Measurements from ENCODE around the gene ABI3BP.
A peak's percentile ranks its signal among the peaks of the same experiment; 100 is the strongest.

ABI3BP gene

DNA sequence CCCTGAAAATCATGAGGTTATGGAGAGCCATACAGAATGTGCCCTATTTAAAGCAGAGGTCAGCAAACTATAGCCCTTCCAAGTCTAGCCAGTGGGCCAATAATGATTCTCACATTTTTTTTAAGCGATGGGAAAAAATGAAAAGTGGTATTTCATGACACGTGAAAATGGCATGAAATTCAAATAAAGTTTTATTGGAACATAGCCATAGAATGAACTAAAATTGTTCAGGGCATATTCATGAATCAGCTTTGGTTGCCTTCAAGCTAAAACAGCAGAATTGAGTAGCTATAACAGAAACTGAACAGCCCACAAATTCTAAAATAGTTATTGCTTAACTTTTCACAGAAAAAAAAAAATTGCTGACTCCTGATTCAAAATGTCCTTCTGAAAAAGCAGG lies 179.4 kb downstream of the ABI3BP start:
- DNase-seq = no peak

DNA sequence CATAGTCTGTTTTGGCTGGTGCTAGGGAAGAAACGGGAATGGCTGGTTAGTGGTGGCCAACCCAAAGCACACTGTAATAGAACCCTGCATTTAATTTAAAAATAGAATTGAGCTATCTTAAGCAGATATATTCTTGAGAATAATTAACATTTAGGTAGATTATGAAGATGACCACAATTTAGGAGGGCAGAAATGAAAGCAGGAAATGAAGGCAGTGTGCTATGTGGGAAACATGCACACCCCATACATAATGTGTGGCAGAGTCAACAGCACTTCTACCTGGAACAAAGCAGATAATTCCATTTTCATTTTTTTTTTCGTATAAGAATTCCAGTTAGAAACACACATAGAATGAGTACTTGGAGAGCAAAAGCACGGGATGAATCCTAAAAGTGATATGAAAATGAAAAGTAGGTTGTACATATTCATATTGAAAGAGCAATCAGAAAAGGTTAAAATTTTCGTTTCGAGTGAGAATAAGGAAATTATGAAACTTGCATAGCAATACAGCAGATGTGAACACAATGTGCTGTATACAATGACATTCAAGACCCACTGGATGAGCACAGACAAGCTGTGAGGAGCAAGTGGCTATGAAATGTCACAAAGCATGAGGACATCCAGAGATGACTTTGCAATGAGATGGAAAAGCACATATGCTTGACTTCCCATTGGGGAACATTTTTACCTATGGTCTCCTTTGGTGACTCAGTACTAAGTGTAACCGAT lies 181.3 kb downstream of the ABI3BP start:
- no peak for DNase-seq

DNA sequence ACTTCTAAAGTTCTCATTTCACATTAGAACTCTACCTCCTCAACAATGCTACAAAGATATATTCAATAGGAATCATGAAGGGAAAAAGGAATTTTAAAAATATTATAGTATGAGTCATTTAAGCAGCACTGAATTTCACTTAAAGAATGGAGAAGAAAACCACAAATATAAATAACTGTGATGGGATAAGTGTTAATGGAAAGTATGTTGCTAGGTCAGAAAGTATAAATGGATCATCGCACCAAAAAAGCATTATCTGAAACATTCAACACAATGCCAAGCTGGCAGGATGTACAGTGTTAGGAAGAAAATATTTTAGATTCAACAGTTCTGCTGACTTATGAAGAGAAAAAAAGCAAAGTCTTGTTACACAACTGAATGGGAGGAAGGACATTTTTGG lies 182.6 kb downstream of the ABI3BP start:
- no peak for DNase-seq

DNA sequence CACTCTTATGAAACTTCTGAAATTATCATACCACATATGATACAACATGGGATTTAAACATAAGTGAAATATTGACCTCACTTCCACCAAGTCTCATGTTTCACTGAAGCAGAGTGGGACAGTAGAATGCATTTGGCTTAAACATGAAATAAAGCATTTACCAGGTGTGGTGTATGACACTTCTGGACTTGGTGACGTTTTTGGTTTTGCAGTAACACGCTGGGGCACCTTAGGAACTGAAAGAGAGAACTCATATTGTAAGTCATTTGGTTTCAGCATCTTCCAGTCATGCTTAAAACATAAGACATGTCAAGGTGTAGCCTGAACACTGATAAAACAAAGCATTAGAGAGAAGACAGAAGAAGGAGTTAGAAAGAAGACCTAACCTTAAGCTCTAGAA lies 188.6 kb downstream of the ABI3BP start:
- no peak for DNase-seq

DNA sequence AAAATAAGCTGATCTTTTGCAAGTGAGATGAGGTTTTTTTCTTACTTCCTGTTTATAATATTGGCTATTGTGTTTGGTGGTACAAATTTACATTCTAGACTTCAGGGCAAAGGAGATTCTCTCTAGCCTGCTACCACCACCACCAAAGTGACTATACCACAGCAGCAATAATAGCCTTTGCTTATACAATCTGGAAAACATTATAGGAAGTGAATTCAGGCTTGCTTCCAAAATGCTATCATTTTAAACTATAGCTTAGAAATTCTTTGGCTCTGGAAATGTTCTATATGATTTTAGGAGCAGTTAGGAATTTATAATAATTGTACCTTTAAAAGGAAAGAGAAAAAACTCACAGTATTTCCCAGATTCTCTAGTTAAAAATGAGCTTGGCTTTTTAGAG lies 189.5 kb downstream of the ABI3BP start:
- DNase-seq = no peak

DNA sequence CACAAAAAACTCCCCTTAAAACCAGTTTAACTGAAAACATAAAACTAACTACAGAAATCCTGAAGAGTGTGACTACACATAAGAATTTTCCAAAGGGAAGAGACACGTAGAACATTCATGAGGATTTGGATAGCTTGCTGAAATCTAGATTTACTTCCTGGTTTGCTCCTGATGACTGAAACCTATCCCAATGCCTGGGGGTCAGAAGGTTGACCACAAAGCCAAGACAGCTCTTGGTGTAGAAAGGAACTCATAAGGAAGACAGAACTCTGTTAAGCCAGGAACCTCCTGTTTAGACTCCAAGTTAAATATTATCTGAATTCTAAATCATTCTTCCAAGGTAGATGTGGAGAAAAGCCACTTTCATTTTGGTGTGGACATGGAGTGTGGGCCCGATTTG lies 191.1 kb downstream of the ABI3BP start:
- DNase-seq = no peak

DNA sequence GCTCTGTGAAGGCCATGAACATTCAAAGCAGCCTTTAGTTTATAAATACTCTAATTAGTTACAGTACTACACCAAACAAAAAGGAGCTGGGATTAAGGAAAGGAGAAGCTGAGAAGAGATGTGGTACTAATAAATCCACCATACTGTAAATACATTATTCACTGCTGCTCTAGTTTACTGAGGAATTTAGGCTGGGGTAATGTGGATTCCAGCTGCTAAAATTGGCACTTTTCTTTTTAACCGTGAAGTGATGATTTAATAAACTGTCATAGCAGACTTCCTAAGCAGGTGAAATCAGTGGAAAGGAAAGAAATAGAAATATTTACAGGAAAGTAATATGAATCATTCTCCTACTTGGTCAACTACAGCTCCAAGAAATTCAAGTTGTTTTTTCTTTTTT lies 195.2 kb downstream of the ABI3BP start:
- no peak for DNase-seq

DNA sequence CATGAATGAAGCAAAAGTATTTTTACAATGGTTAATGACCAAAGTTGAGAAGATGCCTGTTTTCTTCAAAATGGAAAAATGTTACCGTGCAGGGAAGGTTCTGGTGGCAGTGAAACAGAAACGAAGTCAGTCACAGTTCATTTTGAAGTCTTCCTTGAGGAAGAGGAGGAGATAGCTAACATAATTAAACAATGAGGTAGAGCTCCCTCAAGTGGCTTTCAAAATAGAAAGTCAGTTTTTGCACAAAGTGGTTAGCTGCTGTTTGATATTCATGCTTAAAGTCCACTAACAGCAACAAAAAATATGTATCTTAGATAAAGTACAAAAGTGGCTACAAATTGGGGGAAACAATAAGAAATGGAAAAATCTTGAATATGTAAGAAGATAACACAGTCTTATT lies 196.7 kb downstream of the ABI3BP start:
- no peak for DNase-seq

DNA sequence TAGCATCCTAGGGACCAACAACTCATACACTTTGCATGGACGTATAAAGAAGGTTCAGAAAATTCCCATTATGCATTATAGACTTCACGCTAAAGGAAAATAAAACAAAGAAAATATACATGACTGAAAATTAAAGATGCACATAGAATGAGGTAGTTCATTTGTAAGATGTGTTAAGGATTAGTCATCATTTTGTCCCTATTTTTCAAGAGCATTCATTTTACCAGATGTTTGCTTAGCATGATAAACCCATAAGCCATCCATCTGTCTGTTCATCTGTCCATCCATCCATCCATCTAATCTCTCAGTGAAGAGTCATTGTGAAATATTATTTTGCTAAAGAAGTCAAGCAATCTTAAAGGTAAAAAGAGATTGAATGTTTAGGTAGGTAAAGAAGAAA lies 203.6 kb downstream of the ABI3BP start:
- no peak for DNase-seq

DNA sequence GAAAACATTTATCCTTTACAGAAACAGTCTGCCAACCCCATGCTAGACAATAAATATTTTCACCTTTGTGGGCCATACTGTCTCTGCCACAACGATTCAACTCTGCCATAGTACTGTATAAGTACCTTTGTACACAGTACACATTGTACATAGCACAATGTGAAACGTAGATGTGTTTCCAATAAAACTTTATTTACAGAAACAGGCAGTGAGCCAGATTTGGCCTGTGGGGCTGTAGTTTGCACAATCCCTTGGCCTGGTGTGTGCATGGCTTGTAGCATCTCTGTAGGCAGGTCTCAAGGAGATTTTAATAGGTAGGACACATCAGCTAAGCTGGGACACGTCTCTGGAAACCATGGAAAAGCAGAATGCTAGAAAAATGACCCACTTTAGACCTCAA lies 209.6 kb downstream of the ABI3BP start:
- DNase-seq = no peak

DNA sequence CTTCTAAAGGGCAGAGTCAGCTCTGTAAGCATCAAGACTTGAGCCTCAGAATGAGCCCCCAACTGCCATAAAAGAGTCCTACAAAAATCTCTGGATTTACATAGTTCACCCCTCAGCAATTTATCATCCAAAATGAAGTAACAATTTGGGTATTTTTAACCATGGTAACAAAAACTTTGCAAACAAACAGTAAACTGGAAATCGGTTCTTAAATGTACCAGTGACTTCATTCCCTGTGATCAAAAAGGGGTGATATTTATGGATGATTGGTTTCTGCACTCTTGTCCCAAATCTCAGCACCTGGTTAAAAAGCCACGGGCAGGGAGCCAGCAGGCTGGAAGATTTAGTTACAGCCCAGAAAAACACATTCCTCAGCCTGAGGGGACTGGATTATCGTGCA lies 210.3 kb downstream of the ABI3BP start:
- DNase-seq = peak; percentile 71

DNA sequence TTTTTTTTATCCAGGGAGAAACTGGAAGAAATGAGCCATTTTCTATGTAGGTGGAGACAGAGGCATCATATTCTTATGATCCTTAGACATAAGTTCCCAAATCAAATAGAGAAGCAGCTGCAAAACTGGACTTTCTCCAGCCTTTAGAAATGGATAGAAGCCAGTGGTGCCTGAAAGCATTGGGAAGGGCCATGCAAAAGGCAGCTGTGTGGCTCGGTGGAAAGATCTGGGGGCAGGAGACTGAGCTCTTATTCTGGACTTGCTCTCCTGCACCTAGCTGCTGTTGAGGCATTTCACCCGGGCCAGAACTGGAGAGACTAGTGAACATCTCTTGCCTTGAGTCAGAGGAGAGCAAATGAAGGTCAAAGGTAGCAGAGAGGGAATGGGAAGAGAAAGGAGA lies 210.9 kb downstream of the ABI3BP start:
- DNase-seq = peak; percentile 65

DNA sequence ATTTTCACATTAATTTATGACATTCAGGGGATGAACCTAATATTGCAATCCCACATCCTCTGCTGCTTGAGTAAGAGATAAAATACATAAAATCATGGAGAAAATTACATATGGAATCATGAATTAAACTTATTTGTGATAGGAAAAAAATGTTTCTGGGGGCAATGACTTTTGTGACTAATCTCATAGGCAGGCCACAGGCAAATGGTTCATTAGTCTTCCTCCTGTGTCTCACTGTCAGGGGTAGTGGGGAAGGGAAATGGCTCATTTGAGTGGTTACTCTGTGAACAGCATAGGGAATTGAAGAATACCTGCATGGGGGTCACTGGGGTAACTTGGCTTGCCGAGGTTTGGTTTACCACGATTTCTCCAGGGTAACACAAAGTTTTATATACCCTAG lies 211.9 kb downstream of the ABI3BP start:
- DNase-seq = no peak

DNA sequence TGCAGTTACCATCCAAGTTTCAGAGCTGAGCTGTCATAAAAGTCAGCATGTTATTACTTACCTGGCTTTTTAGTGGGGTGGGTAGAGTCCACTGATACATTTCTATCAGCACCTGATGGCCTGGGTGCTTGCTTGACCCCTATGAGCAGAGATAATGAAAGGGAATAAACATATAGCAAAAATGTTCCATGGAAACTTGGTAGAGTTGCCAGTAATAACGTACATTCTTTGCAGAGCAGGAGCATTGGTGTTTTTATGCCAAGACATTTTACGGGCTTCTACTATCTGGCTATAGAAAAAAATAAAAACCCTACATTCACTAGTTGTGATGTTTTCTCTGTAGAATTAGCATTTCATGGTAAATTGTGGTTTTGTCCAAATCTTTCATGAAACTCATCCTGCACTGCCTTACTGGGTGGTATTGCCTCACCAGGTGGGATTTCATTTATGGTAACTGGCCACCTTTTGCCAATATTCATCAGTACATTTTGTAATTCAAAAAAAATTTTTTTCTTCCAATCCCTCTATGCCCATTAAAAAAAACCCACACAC lies 213.1 kb downstream of the ABI3BP start:
- DNase-seq = no peak

DNA sequence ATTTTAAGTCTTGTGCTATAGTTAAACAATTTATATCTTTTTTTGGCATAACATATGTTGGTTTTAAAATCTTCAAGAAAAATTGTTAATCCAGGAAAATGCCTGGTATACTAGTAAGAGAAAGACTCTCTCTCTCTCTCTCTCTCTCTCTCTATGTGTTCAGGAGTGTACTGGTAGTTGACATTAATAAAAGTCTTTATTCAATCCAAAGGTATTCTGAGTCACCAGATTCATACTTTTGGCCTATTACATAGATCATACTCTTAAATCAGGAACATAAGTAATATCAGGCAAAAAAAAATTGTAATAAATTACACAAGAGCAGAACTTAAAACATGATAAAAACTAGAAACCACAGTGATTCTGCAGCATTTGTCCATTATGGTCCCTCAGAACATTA lies 213.7 kb downstream of the ABI3BP start:
- DNase-seq = no peak

DNA sequence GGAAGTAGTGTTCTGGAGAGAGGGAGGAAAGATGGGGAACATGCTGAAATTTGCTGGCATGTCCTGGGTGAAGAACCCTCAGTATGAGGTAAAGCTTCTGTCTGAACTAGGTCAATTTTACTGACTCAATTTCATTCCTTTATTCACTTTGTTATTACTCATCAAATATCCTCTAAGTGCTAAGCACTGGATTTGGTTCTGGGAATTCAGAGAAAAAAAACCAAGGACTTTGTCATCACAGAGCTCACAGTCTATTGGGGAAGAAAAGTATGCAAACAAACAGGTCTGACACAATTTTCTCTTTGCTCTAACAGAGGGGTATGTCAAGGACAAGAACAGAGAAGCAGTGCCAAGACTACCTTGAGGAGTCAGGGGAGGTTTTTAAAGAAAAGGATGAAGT lies 215.9 kb downstream of the ABI3BP start:
- DNase-seq = no peak

DNA sequence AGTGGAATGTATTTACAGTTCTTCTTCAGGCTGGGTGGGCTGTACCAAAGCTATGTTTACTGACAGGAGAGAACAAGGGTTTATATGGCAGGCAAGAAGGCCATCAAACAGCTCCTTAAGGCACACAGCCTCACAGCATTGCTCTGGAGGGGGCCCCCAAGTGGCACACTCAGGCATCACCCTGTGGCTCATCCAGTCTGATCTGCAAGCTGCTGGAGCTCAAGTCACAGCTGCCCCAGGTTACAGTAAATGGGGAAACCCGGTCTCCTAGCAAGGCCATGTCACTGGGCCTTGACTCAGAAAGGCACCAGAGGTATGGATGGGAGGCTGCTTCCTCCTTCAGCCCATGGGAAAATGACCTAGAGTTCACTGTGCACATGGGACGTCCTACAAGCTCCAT lies 216.5 kb downstream of the ABI3BP start:
- DNase-seq = no peak

DNA sequence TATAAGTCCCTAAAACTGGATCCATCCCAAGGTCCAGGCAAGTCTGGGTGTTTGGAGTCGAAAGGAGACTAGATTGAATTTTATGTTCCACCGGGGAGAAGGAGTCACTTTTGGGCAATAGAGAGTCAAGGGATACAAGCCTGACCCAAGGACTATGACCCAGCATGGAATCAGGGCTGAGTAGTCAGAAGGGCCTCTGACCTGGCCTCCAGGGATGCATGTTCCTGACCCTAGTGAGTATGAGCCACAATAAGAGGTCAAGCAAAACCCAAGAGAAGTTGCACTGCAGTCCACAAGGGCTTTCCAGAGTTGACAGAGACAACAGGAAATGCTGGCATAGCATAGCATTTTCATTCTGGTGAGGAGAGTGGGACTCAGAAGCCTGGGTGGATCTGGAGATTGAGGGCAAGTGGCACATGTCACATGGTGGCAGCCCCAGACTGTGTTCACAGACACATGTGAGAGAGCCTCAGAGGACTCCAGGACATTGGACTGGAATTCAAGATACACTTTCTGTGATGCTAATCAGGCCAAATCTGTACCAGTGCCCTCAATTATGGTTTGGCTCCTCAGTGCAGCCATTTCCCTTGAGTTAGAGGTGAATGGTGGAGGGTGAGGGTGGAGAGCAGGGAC lies 217.0 kb downstream of the ABI3BP start:
- no peak for DNase-seq

DNA sequence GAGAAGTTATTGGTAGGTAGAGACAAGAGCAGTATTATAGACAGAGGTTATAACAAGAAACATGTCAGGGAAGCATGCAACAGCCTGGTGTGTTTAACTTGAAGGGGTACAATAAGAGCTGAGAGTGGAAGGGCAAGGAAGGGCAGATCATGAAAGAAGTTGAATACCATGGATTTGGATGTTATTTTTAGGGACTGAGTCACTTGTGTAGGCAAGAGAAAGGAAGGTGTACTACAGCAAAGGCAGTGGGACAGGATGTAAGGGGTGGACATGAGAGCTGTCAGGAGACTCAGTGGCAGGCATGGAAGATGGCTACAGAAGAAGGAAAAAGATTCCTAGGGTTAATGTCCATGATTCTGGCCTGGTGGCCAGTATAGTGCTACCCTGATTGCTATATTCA lies 217.6 kb downstream of the ABI3BP start:
- no peak for DNase-seq

DNA sequence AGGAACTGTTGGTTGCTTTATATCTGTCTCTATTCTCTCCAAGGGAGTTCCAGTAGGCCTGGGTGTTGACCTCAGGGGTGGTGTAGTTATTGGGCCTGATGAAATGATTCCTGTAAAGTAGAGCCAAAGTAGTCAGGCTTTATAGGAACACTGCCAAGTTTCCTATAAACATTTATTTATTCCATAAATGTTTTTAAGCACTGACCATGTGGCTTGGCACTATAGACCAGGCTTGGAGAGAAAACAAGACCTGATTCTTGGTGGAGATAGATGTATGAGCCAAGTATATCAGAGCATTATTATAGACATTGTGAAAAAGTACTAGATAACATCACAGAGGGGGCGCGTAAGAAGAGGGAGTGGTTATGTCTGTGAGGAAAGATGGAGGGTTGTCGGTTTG lies 218.0 kb downstream of the ABI3BP start:
- DNase-seq = no peak

DNA sequence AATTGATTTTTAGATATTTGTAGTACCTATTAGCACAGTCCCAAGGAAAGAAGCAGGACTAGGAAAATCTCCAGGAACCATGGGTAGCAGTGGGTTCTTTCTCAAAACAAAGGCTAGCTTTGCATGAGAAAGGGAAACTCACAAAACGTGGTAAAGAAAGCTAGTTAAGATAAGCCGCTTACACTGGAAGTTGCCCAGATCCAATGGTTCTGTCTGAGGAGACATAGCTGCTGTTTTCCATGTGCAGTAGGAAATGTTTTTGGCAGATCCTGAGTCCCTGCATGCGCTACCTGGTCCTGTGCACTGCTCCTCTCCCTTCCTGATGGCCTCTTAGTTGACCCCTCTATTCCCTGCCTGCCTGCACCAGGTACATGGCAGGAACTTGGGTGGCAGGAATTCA lies 223.5 kb downstream of the ABI3BP start:
- DNase-seq = no peak

DNA sequence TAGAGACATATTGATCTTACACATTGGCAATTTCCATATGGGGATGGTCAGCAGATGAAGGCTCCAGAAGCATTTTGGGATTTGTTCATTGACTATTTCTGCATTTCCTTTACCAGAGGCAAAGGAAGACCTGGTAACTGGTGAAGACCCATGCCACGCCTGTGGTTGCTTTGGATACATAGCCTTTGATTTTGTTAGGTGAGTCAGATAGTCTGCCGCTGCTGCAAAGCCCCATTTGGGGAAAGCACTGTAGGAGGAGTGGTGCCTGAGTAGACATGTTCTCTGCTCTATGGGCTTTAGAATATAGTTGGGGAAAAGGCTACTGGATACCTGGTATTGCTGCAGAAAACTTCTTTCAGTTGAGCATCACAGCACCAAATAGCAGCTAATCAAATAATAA lies 227.2 kb downstream of the ABI3BP start:
- no peak for DNase-seq

DNA sequence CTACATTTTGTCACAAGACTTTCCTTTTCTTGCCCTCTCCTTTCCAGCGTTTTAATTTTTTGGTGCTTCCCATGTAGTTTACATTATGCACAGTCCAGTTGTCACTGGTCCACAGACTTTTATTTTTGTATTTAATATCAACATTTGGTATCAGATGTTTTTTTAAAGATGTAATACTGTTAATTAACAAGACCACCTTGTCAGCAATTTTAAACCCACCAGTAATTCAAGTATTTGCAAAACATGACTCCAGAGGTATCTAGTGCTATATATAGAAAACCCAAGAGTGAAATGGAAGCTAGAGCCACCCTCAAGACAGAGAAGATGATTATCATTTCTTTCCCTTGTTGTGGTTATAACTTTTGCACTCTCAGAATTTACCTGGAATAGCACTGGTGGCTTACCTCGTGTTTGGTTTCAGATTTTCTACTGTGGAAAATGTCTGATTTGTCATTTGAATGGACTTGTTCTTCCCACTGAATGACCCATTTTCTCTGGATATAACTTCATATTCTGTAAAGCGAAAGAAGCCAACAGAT lies 227.7 kb downstream of the ABI3BP start:
- no peak for DNase-seq

DNA sequence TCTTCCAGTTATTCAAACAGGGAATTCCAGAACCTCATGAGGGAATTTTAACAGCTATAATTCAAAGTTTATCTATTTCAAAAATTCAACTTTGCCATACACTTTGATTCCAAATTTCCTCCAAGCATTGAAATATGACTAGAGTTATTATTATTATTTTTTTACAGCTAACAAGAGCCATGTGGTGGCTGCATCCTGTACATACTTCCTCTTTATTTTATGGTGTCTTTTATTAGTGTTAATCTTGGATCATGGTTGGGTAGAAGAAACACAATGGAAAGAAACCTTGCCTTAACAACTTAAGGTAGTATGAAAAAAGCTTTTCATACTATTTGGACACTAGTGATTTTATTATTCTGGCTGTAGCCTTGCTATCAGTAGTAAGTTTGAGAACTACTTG lies 231.3 kb downstream of the ABI3BP start:
- no peak for DNase-seq

All from left hindlimb (tissue), 1 donor.